H1 (cell line): Measurements from ENCODE around the gene FSTL4. TPM values are rescaled to one million over a fixed set of nuclear protein-coding genes. Genes with fewer than 3 reads are reported as not detected.

Experiments
- CTCF ChIA-PET: fragments of 300-600 bp; sonication (Branson Sonifier 250); formaldehyde crosslinking; loops from one replicate; lab custom pipeline; 2021; ENCODE audit not compliant: partially characterized antibody; lab: Charles Lee
- POLR2A ChIA-PET: fragments of 300-600 bp; sonication (Branson Sonifier 250); formaldehyde crosslinking; loops from one replicate; lab custom pipeline; 2021; ENCODE audit warnings: inconsistent platforms; ENCODE audit not compliant: partially characterized antibody; lab: Charles Lee
- DNase-seq, 2 experiments: peaks; one replicate each; pipeline versions ENCODE4 v3.0.0 to v3.0.0-alpha.2; 2010 to 2022; ENCODE audit warnings: low spot score in 2 of 2, low read depth in 1 of 2, mixed read lengths in 1 of 2
- FAIRE-seq: peaks from 2 replicates; lab custom pipeline; 2011; peaks lifted over from hg19 to GRCh38; lab: Jason Lieb, UNC
- H2AFZ ChIP-seq: 2 replicates; pipeline ENCODE4 v1.8.1; 2012; ENCODE audit warnings: low read length, inconsistent platforms
- H2AK5ac ChIP-seq: 2 replicates; pipeline ENCODE4 v1.6.1; 2013; ENCODE audit warnings: low read depth, low read length
- H2BK120ac ChIP-seq: replicated peaks from 2 replicates; pipeline ENCODE3; 2013; ENCODE audit warnings: low read depth, low read length, inconsistent platforms
- H2BK12ac ChIP-seq: 2 replicates; pipeline ENCODE4 v1.6.1; 2013; ENCODE audit warnings: low read depth, low read length
- H2BK15ac ChIP-seq: 2 replicates; pipeline ENCODE4 v1.6.1; 2013; ENCODE audit warnings: low read length
- H2BK20ac ChIP-seq: 2 replicates; pipeline ENCODE4 v1.6.1; 2013; ENCODE audit warnings: low read length
- H2BK5ac ChIP-seq: 2 replicates; pipeline ENCODE4 v1.6.1; 2013; ENCODE audit warnings: low read depth, low read length
- H3K14ac ChIP-seq: 2 replicates; pipeline ENCODE4 v1.6.1; 2013; ENCODE audit warnings: inconsistent platforms; ENCODE audit not compliant: insufficient read length
- H3K18ac ChIP-seq: 2 replicates; pipeline ENCODE4 v1.6.1; 2013; ENCODE audit warnings: low read length; ENCODE audit errors: extremely low read depth
- H3K23ac ChIP-seq: 2 replicates; pipeline ENCODE4 v1.6.1; 2013; ENCODE audit warnings: inconsistent platforms; ENCODE audit not compliant: insufficient read length
- H3K23me2 ChIP-seq: 2 replicates; pipeline ENCODE4 v1.6.1; 2013; ENCODE audit warnings: low read depth, low read length
- H3K27ac ChIP-seq: 2 replicates; pipeline ENCODE4 v1.6.1; 2011; ENCODE audit warnings: low read depth, low read length, inconsistent platforms
- H3K27me3 ChIP-seq, 4 experiments: replicated peaks in 1 of 4; 1 replicate in 1 of 4; 2 replicates in 3 of 4; pipeline versions ENCODE4 v1.6.1 to v1.8.1; 2011 to 2013; ENCODE audit warnings: low read length in 3 of 4, mild to moderate bottlenecking in 3 of 4, inconsistent platforms in 2 of 4, mixed read lengths in 2 of 4, moderate library complexity in 1 of 4; ENCODE audit not compliant: control insufficient read depth in 3 of 4, insufficient read depth in 3 of 4; ENCODE audit errors: extremely low read depth in 1 of 4
- H3K36me3 ChIP-seq, 4 experiments: 2 replicates each; pipeline versions ENCODE4 v1.6.1 to v1.8.1; 2011 to 2013; ENCODE audit warnings: mild to moderate bottlenecking in 4 of 4, low read length in 3 of 4, moderate library complexity in 2 of 4, control low read depth in 1 of 4, inconsistent platforms in 1 of 4; ENCODE audit not compliant: insufficient read depth in 4 of 4, control insufficient read depth in 2 of 4
- H3K4ac ChIP-seq: replicated peaks from 2 replicates; pipeline ENCODE3; 2013; ENCODE audit warnings: low read length, low read depth, mixed read lengths, inconsistent platforms; ENCODE audit not compliant: insufficient read length
- H3K4me1 ChIP-seq, 4 experiments: replicated peaks in 1 of 4; 1 replicate in 1 of 4; 2 replicates in 3 of 4; pipeline versions ENCODE4 v1.6.1 to v1.8.1; 2011 to 2013; ENCODE audit warnings: low read length in 3 of 4, inconsistent platforms in 2 of 4, mixed read lengths in 1 of 4; ENCODE audit not compliant: insufficient read depth in 4 of 4, control insufficient read depth in 3 of 4
- H3K4me2 ChIP-seq, 2 experiments: 2 replicates each; pipeline versions ENCODE4 v1.6.1 to v1.8.1; 2011 to 2013; ENCODE audit warnings: low read depth in 2 of 2, low read length in 2 of 2, control low read depth in 1 of 2, inconsistent platforms in 1 of 2, mild to moderate bottlenecking in 1 of 2; ENCODE audit not compliant: insufficient read depth in 1 of 2
- H3K4me3 ChIP-seq, 4 experiments: fragments of 200-600, 300-600 bp in 1 of 4; sonication (generic), shearing (Covaris generic), sonication (Bioruptor Twin) in 1 of 4; 2 replicates each; pipeline versions ENCODE4 v1.5.1 to v1.8.1; 2011 to 2016; ENCODE audit warnings: low read length in 4 of 4, low read depth in 3 of 4, control low read depth in 2 of 4, inconsistent platforms in 2 of 4, mild to moderate bottlenecking in 2 of 4, mixed read lengths in 1 of 4, moderate library complexity in 1 of 4; ENCODE audit not compliant: insufficient read depth in 2 of 4; ENCODE audit errors: extremely low read depth in 1 of 4
- H3K56ac ChIP-seq: replicated peaks from 2 replicates; pipeline ENCODE3; 2013; ENCODE audit warnings: low read depth, mild to moderate bottlenecking, mixed read lengths, low read length, inconsistent platforms; ENCODE audit not compliant: insufficient read length
- H3K79me1 ChIP-seq: 2 replicates; pipeline ENCODE4 v1.6.1; 2013; ENCODE audit warnings: low read depth, low read length, control low read depth
- H3K79me2 ChIP-seq, 2 experiments: 2 replicates each; pipeline versions ENCODE4 v1.6.1 to v1.8.1; 2012 to 2013; ENCODE audit warnings: low read length in 2 of 2, mild to moderate bottlenecking in 2 of 2, inconsistent platforms in 1 of 2; ENCODE audit not compliant: insufficient read depth in 2 of 2, control insufficient read depth in 1 of 2
- H3K9ac ChIP-seq, 4 experiments: replicated peaks in 1 of 4; 1 replicate in 1 of 4; 2 replicates in 3 of 4; pipeline versions ENCODE4 v1.6.1 to v1.8.1; 2011 to 2013; ENCODE audit warnings: low read depth in 3 of 4, low read length in 3 of 4, control low read depth in 2 of 4, mild to moderate bottlenecking in 2 of 4, moderate library complexity in 2 of 4, inconsistent platforms in 1 of 4; ENCODE audit errors: extremely low read depth in 1 of 4
- H3K9me3 ChIP-seq, 2 experiments: 2 replicates each; pipeline versions ENCODE4 v1.6.1 to v1.8.1; 2012 to 2013; ENCODE audit warnings: mild to moderate bottlenecking in 2 of 2, moderate library complexity in 2 of 2, control low read depth in 1 of 2, inconsistent platforms in 1 of 2, low read depth in 1 of 2, low read length in 1 of 2, mixed read lengths in 1 of 2; ENCODE audit not compliant: insufficient read depth in 2 of 2
- H4K20me1 ChIP-seq, 2 experiments: replicated peaks in 1 of 2; 2 replicates each; pipeline versions ENCODE3 to v1.8.1; 2011 to 2013; ENCODE audit warnings: inconsistent platforms in 2 of 2, low read length in 2 of 2, mild to moderate bottlenecking in 1 of 2; ENCODE audit not compliant: insufficient read depth in 2 of 2, control insufficient read depth in 1 of 2
- H4K5ac ChIP-seq: 2 replicates; pipeline ENCODE4 v1.6.1; 2013; ENCODE audit warnings: low read length, low read depth, mixed read lengths, inconsistent platforms; ENCODE audit not compliant: insufficient read length
- H4K8ac ChIP-seq: 2 replicates; pipeline ENCODE4 v1.8.0; 2013; ENCODE audit warnings: mild to moderate bottlenecking, moderate library complexity, low read length, inconsistent platforms; ENCODE audit not compliant: insufficient read depth; ENCODE audit errors: extremely low read depth
- H4K91ac ChIP-seq: replicated peaks from 2 replicates; pipeline ENCODE3; 2013; ENCODE audit warnings: low read length, mixed read lengths, inconsistent platforms; ENCODE audit not compliant: insufficient read length
- BCL11A ChIP-seq, 2 experiments: IDR thresholded peaks; one replicate each; pipeline ENCODE4 v1.6.1; 2011; ENCODE audit warnings: low read depth in 2 of 2, low read length in 2 of 2, mild to moderate bottlenecking in 2 of 2
- CBX5 ChIP-seq: fragments of 300-800, 300-1000 bp; sonication (generic); IDR thresholded peaks from 2 replicates; pipeline ENCODE4 v1.7.1; 2016; ENCODE audit warnings: antibody characterized with exemption, low read length, low read depth
- CHD1 ChIP-seq: IDR thresholded peaks from 2 replicates; pipeline ENCODE4 v1.6.1; 2012; ENCODE audit warnings: low read depth, low read length, improper control_type of control experiment
- CREB1 ChIP-seq: IDR thresholded peaks from 2 replicates; pipeline ENCODE4 v1.6.1; 2012; ENCODE audit warnings: inconsistent platforms
- GTF2F1 ChIP-seq: IDR thresholded peaks from 2 replicates; pipeline ENCODE4 v1.6.1; 2012; ENCODE audit warnings: low read depth, low read length, improper control_type of control experiment, borderline replicate concordance
- JUN ChIP-seq: IDR thresholded peaks from 2 replicates; pipeline ENCODE4 v1.6.1; 2011; ENCODE audit warnings: low read depth, mild to moderate bottlenecking, improper control_type of control experiment, low read length
- KDM1A ChIP-seq: fragments of 200-600, 300-600 bp; sonication (generic); IDR thresholded peaks from 2 replicates; pipeline ENCODE4 v1.7.1; 2016; ENCODE audit warnings: mild to moderate bottlenecking, low read length, borderline replicate concordance
- RFX5 ChIP-seq: IDR thresholded peaks from 2 replicates; pipeline ENCODE4 v1.6.1; 2011; ENCODE audit warnings: low read depth, low read length, improper control_type of control experiment, borderline replicate concordance
- RNF2 ChIP-seq: fragments of 200-900, 300-1000 bp; sonication (generic); IDR thresholded peaks from 2 replicates; pipeline ENCODE4 v1.7.1; 2016; ENCODE audit warnings: borderline replicate concordance, low read depth, mild to moderate bottlenecking, antibody characterized with exemption, low read length; ENCODE audit not compliant: poor library complexity, severe bottlenecking; ENCODE audit errors: missing control alignments
- SP2 ChIP-seq: IDR thresholded peaks from 2 replicates; pipeline ENCODE4 v1.6.1; 2012; ENCODE audit warnings: mild to moderate bottlenecking, low read length, inconsistent platforms
- SRF ChIP-seq: IDR thresholded peaks from 2 replicates; pipeline ENCODE4 v1.6.1; 2011; ENCODE audit warnings: mild to moderate bottlenecking, low read depth, low read length, moderate library complexity
- WGBS, 2 experiments: shearing (Covaris generic) in 1 of 2; methylation state at CpG; one replicate each; pipeline versions ENCODE4 v1.1.6 to v1.1.7; 2013 to 2015; ENCODE audit warnings: low lambda C conversion rate in 2 of 2, mixed read lengths in 2 of 2, inconsistent platforms in 1 of 2, low coverage in 1 of 2, missing lambda C conversion rate in 1 of 2; ENCODE audit not compliant: insufficient replicate concordance in 2 of 2, insufficient coverage in 1 of 2, insufficient read length in 1 of 2; ENCODE audit errors: extremely low coverage in 1 of 2, missing lambda C conversion rate in 1 of 2; 5-methylcytosine and 5-hydroxymethylcytosine counted together
- polyA plus RNA-seq, 7 experiments: library from polyadenylated mRNA; depleted of rRNA in 3 of 7; stranded (reverse) in 5 of 7; unstranded in 2 of 7; fragments of >200 nt in 5 of 7; fragments of 200-250 nt in 2 of 7; gene quantifications; 1 replicate in 5 of 7; 2 replicates in 1 of 7; 4 replicates in 1 of 7; pipeline versions ENCODE4 v1.2.1 to v1.2.3, GENCODE V29; 2011 to 2013; ENCODE audit warnings: missing spikeins in 2 of 7, mixed read lengths in 2 of 7
- total RNA-seq: library from RNA; stranded (reverse); fragmentation: NEBNext Ultra II Directional; extraction: Animal tissue kit (Norgen Biotek cat#: 25700); gene quantifications from 2 replicates; pipeline ENCODE4 v1.2.1, GENCODE V29; 2021
- TF ChIP-seq, protein P1 (sequence below), 3 experiments: IDR thresholded peaks; 1 replicate in 2 of 3; 2 replicates in 1 of 3; pipeline versions ENCODE4 v1.5.1 to v1.6.1; 2011; ENCODE audit warnings: low read length in 3 of 3, mild to moderate bottlenecking in 3 of 3, inconsistent platforms in 2 of 3, low read depth in 1 of 3, moderate library complexity in 1 of 3; ENCODE audit not compliant: insufficient read depth in 1 of 3; ENCODE audit errors: control extremely low read depth in 1 of 3

FSTL4 gene
- total and polyA plus RNA-seq, 2 of the 8 experiments (the other 6 are each of a cell fraction or from before 2014, with no cell fraction given) = 3.1 to 4.1 TPM

DNA sequence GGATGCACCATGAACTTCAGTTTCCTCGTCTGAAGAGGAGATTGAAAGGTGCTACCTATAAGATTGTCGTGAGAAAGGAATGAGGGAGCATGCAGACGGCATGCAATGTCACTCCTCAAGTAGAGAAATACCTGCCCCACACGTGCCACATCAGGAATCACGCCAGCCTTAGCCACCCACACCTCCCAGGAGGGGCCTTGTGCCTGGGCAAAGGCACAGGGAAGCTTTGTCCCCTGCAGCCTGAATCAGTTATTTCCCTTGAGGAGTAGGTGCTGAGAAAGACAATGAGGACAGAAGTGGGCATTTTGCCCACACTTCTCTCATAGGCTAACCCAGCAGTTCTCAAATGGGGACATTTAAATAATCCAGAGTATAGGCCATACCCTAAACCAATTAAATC lies 31.0 kb downstream of the FSTL4 start:
- H4K5ac ChIP-seq = no peak overlapping the region
- FAIRE-seq = no peak
- H3K4me3 ChIP-seq = no peak overlapping the region
- H3K23me2 ChIP-seq = no peaks in the 10 kb centered on the region
- H3K4me1 ChIP-seq = peaks cover 2 to 8% (median 6%) of the 10 kb centered on the region in 4 experiments; a peak in 5 of 7 replicates
- no peak overlapping the region for H3K14ac ChIP-seq
- no peaks in the 10 kb centered on the region for H3K9me3 ChIP-seq
- H3K23ac ChIP-seq = no peak overlapping the region
- H2BK20ac ChIP-seq = no peak overlapping the region
- peaks cover 3 to 4% of the 10 kb centered on the region in 2 experiments for H4K20me1 ChIP-seq
- H3K4ac ChIP-seq = no peak overlapping the region
- no peak overlapping the region for H3K18ac ChIP-seq
- no peak overlapping the region for H2BK5ac ChIP-seq
- ChIA-PET POLR2A (no interaction called here), CTCF (interaction anchor here (1.3 kb wide), 1 partner anchor 31 kb away, joined by 3 read pairs; the partner anchor contains the start of gene FSTL4)
- peaks cover 3 to 22% (median 5%) of the 10 kb centered on the region in 4 experiments; a peak in 4 of 7 replicates for H3K27me3 ChIP-seq
- H3K4me2 ChIP-seq = no peak overlapping the region
- 73% methylated on average over 5 of the region's 5 CpGs; no CpG with 5 or more reads in 1 of the 2 experiments for WGBS, 2 experiments
- no peak overlapping the region for H3K27ac ChIP-seq
- H3K79me2 ChIP-seq = no peaks in the 10 kb centered on the region
- no peak overlapping the region for H3K56ac ChIP-seq
- H2AK5ac ChIP-seq = no peak overlapping the region
- no peak overlapping the region for H4K8ac ChIP-seq
- H2BK15ac ChIP-seq = no peak overlapping the region
- no peaks in the 10 kb centered on the region for H3K79me1 ChIP-seq
- H3K9ac ChIP-seq = no peak overlapping the region
- no peak overlapping the region for H2AFZ ChIP-seq
- H4K91ac ChIP-seq = no peak overlapping the region
- H3K36me3 ChIP-seq = no peaks in the 10 kb centered on the region; a peak in 1 of 8 replicates
- DNase-seq = no peak
- no peak overlapping the region for H2BK120ac ChIP-seq
- H2BK12ac ChIP-seq = no peak overlapping the region
- TF ChIP-seq, protein P1, sequence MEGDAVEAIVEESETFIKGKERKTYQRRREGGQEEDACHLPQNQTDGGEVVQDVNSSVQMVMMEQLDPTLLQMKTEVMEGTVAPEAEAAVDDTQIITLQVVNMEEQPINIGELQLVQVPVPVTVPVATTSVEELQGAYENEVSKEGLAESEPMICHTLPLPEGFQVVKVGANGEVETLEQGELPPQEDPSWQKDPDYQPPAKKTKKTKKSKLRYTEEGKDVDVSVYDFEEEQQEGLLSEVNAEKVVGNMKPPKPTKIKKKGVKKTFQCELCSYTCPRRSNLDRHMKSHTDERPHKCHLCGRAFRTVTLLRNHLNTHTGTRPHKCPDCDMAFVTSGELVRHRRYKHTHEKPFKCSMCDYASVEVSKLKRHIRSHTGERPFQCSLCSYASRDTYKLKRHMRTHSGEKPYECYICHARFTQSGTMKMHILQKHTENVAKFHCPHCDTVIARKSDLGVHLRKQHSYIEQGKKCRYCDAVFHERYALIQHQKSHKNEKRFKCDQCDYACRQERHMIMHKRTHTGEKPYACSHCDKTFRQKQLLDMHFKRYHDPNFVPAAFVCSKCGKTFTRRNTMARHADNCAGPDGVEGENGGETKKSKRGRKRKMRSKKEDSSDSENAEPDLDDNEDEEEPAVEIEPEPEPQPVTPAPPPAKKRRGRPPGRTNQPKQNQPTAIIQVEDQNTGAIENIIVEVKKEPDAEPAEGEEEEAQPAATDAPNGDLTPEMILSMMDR (IDR thresholded peaks at IDR 0.05; ENCODE audit: control extremely low read depth in 1 of 3, insufficient read depth in 1 of 3, low read depth in 1 of 3, low read length in 3 of 3) = no peak
- TF ChIP-seq KDM1A (no peak), CBX5 (no peak), BCL11A (IDR thresholded peaks at IDR 0.05; ENCODE audit: low read depth in 2 of 2, low read length in 2 of 2) (no peak), SP2 (no peak), CHD1 (no peak), JUN (no peak), RNF2 (no peak), CREB1 (no peak), SRF (no peak), RFX5 (no peak), GTF2F1 (no peak)
